SK-N-SH (cell line): ENCODE results near the gene DLGAP3. TPM values are rescaled to one million over a fixed set of nuclear protein-coding genes. Genes with fewer than 3 reads are reported as not detected.

Experiments used
- CTCF ChIA-PET: fragments of 300-600, 350-600 bp; formaldehyde crosslinking; extraction: SDS; loops from one replicate; lab custom pipeline; 2021; lab: Yijun Ruan, JAX
- POLR2A ChIA-PET: fragments of 350-600 bp; sonication (Branson Sonifier 250); formaldehyde crosslinking; extraction: SDS; loops from one replicate; lab custom pipeline; 2020; ENCODE audit warnings: antibody characterized with exemption, inconsistent platforms; lab: Yijun Ruan, JAX
- DNase-seq: peaks from one replicate; pipeline ENCODE4 v3.0.0; 2012
- H2AFZ ChIP-seq: fragments of 200-600 bp; sonication (generic); 2 replicates; pipeline ENCODE4 v1.8.1; 2016; ENCODE audit warnings: antibody characterized with exemption, mild to moderate bottlenecking, low read depth
- H3F3A ChIP-seq: fragments of 200-600 bp; sonication (generic); replicated peaks from 2 replicates; pipeline ENCODE3; 2016; ENCODE audit warnings: antibody characterized with exemption, mild to moderate bottlenecking; ENCODE audit not compliant: insufficient read depth
- H3K27ac ChIP-seq, 2 experiments: fragments of 200-500 bp in 1 of 2; fragments of 200-600 bp in 1 of 2; sonication (Bioruptor generic) in 1 of 2; sonication (generic), shearing (Covaris generic) in 1 of 2; 2 replicates each; pipeline versions ENCODE4 v1.5.1 to v1.6.1; 2014 to 2016; ENCODE audit warnings: low read depth in 2 of 2, inconsistent platforms in 1 of 2, low read length in 1 of 2, mild to moderate bottlenecking in 1 of 2, mixed read lengths in 1 of 2
- H3K27me3 ChIP-seq: fragments of 200-600 bp; sonication (generic), shearing (Covaris generic); 2 replicates; pipeline ENCODE4 v1.6.1; 2016; ENCODE audit warnings: mixed run types; ENCODE audit not compliant: insufficient read depth
- H3K36me3 ChIP-seq, 2 experiments: fragments of 200-500 bp in 1 of 2; fragments of 200-600 bp in 1 of 2; sonication (Bioruptor generic) in 1 of 2; sonication (generic) in 1 of 2; replicated peaks in 1 of 2; 2 replicates each; pipeline versions ENCODE3 to v1.5.1; 2014 to 2016; ENCODE audit warnings: low read length in 1 of 2, mild to moderate bottlenecking in 1 of 2; ENCODE audit not compliant: insufficient read depth in 2 of 2, control insufficient read depth in 1 of 2
- H3K4me1 ChIP-seq, 2 experiments: fragments of 200-500 bp in 1 of 2; fragments of 200-600 bp in 1 of 2; sonication (Bioruptor generic) in 1 of 2; sonication (generic), shearing (Covaris generic) in 1 of 2; 2 replicates each; pipeline versions ENCODE4 v1.5.1 to v1.6.1; 2014 to 2016; ENCODE audit warnings: low read depth in 1 of 2, low read length in 1 of 2, mixed run types in 1 of 2; ENCODE audit not compliant: insufficient read depth in 2 of 2, control insufficient read depth in 1 of 2
- H3K4me2 ChIP-seq: fragments of 200-600 bp; sonication (generic), shearing (Covaris generic); 2 replicates; pipeline ENCODE4 v1.6.1; 2017; ENCODE audit warnings: mixed run types
- H3K4me3 ChIP-seq, 2 experiments: fragments of 200-500 bp in 1 of 2; fragments of 200-600 bp in 1 of 2; sonication (Bioruptor generic) in 1 of 2; sonication (generic), shearing (Covaris generic) in 1 of 2; 2 replicates each; pipeline versions ENCODE4 v1.5.1 to v1.8.1; 2014 to 2016; ENCODE audit warnings: low read depth in 2 of 2, inconsistent platforms in 1 of 2, low read length in 1 of 2, mild to moderate bottlenecking in 1 of 2, mixed read lengths in 1 of 2, moderate library complexity in 1 of 2
- H3K79me2 ChIP-seq: fragments of 200-600 bp; sonication (generic); 2 replicates; pipeline ENCODE4 v1.8.1; 2017; ENCODE audit warnings: mild to moderate bottlenecking; ENCODE audit not compliant: insufficient read depth
- H3K9ac ChIP-seq: fragments of 200-600 bp; sonication (generic); 2 replicates; pipeline ENCODE4 v1.6.1; 2017; ENCODE audit warnings: mixed run types
- H3K9me2 ChIP-seq: fragments of 200-600 bp; sonication (generic); 2 replicates; pipeline ENCODE4 v1.6.1; 2017; ENCODE audit warnings: mixed run types
- H3K9me3 ChIP-seq: fragments of 200-600 bp; sonication (generic); 2 replicates; pipeline ENCODE4 v1.6.1; 2017; ENCODE audit warnings: mixed run types, mild to moderate bottlenecking, moderate library complexity
- H4K20me1 ChIP-seq: fragments of 200-600 bp; sonication (generic); 2 replicates; pipeline ENCODE4 v1.6.1; 2017; ENCODE audit warnings: mild to moderate bottlenecking, mixed run types; ENCODE audit not compliant: insufficient read depth
- CHD2 ChIP-seq: fragments of 150-350 bp; IDR thresholded peaks from 2 replicates; pipeline ENCODE4 v1.6.1; 2018; ENCODE audit warnings: low read length; ENCODE audit not compliant: partially characterized antibody
- EP300 ChIP-seq, 2 experiments: IDR thresholded peaks; 2 replicates each; pipeline versions ENCODE4 v1.4.0 to v1.6.1; 2012; ENCODE audit warnings: borderline replicate concordance in 1 of 2, low read depth in 1 of 2, low read length in 1 of 2
- FOSL2 ChIP-seq: IDR thresholded peaks from 2 replicates; pipeline ENCODE4 v1.4.0; 2012; ENCODE audit warnings: low read depth, mild to moderate bottlenecking, moderate library complexity, borderline replicate concordance
- FOXJ3 ChIP-seq: sonication (generic); formaldehyde crosslinking; IDR thresholded peaks from 2 replicates; pipeline ENCODE4 v1.5.1; 2020; ENCODE audit warnings: mild to moderate bottlenecking, missing genetic modification reagents
- GATA2 ChIP-seq: sonication (generic); formaldehyde crosslinking; IDR thresholded peaks from 2 replicates; pipeline ENCODE4 v1.5.0; 2020; ENCODE audit warnings: mild to moderate bottlenecking, missing genetic modification reagents
- JUND ChIP-seq: IDR thresholded peaks from 2 replicates; pipeline ENCODE4 v1.4.0; 2012
- MXI1 ChIP-seq: IDR thresholded peaks from 2 replicates; pipeline ENCODE4 v1.6.1; 2012; ENCODE audit warnings: mild to moderate bottlenecking, low read depth, low read length, improper control_type of control experiment
- NFIC ChIP-seq: IDR thresholded peaks from 2 replicates; pipeline ENCODE4 v1.4.0; 2012; ENCODE audit warnings: borderline replicate concordance
- NRF1 ChIP-seq: IDR thresholded peaks from 2 replicates; pipeline ENCODE4 v1.6.1; 2012; ENCODE audit warnings: low read depth, mild to moderate bottlenecking, low read length
- RAD21 ChIP-seq: IDR thresholded peaks from 2 replicates; pipeline ENCODE4 v1.6.1; 2012; ENCODE audit warnings: mild to moderate bottlenecking, low read length
- RCOR1 ChIP-seq: fragments of 150-350 bp; IDR thresholded peaks from 2 replicates; pipeline ENCODE4 v1.6.1; 2017; ENCODE audit warnings: antibody characterized with exemption, low read length
- RFX5 ChIP-seq: IDR thresholded peaks from 2 replicates; pipeline ENCODE4 v1.6.1; 2012; ENCODE audit warnings: mild to moderate bottlenecking, improper control_type of control experiment, low read length
- RXRA ChIP-seq: IDR thresholded peaks from 2 replicates; pipeline ENCODE4 v1.4.0; 2012; ENCODE audit warnings: low read depth, mild to moderate bottlenecking, borderline replicate concordance
- SIN3A ChIP-seq: IDR thresholded peaks from 2 replicates; pipeline ENCODE4 v1.6.1; 2012; ENCODE audit warnings: low read depth, mild to moderate bottlenecking, low read length, moderate library complexity, borderline replicate concordance
- TEAD4 ChIP-seq: IDR thresholded peaks from 2 replicates; pipeline ENCODE4 v1.4.0; 2012; ENCODE audit warnings: mild to moderate bottlenecking, borderline replicate concordance; ENCODE audit not compliant: insufficient read depth
- YY1 ChIP-seq: IDR thresholded peaks from 2 replicates; pipeline ENCODE4 v1.4.0; 2012; ENCODE audit warnings: low read depth, mild to moderate bottlenecking
- ZBTB33 ChIP-seq: IDR thresholded peaks from 2 replicates; pipeline ENCODE4 v1.4.0; 2012; ENCODE audit warnings: low read depth, borderline replicate concordance
- WGBS: methylation state at CpG from one replicate; pipeline ENCODE4 v1.1.6; 2017; ENCODE audit warnings: low lambda C conversion rate; 5-methylcytosine and 5-hydroxymethylcytosine counted together
- polyA plus RNA-seq, 3 experiments: library from polyadenylated mRNA; depleted of rRNA; stranded (reverse); fragments of >200 nt; gene quantifications; 2 replicates each; pipeline ENCODE4 v1.2.3, GENCODE V29; 2012

DLGAP3 gene
- polyA plus RNA-seq, 1 of the 3 experiments (the other 2 are of a cell fraction): 0.15 TPM

GRCh38 chr1:34827341-34827941, 102.0 kb downstream of the DLGAP3 start:
- Histone ChIP-seq H3K9me2 (no peaks in the 10 kb centered on the region), H3K9ac (no peak overlapping the region), H3K79me2 (no peaks in the 10 kb centered on the region), H4K20me1 (no peaks in the 10 kb centered on the region), H3K27me3 (no peaks in the 10 kb centered on the region), H3K4me3 (no peak overlapping the region), H3K4me1 (peaks cover 0 to 42% of the 10 kb centered on the region in 2 experiments; a peak in 2 of 4 replicates), H3F3A (no peaks in the 10 kb centered on the region), H3K27ac (peak overlapping the region in 1 of 2 experiments; percentile 95; a peak in 2 of 4 replicates), H3K4me2 (no peak overlapping the region), H3K36me3 (no peaks in the 10 kb centered on the region), H2AFZ (no peak overlapping the region), H3K9me3 (no peaks in the 10 kb centered on the region)
- DNase-seq: no peak
- POLR2A ChIA-PET: interaction anchor here (0.5 kb wide), 1 partner anchor 27 kb away, joined by 3 read pairs; no protein-coding TSS in a partner anchor
- 16% methylated on average over 5 of the region's 5 CpGs for WGBS
- CTCF ChIA-PET: interaction anchor here (0.8 to 6.4 kb wide), 4 partner anchors 25 to 41 kb away, joined by 4 to 52 read pairs (median 11); partner anchors contain the start of gene SMIM12
- TF ChIP-seq YY1 (no peak), NRF1 (no peak), FOSL2 (no peak), JUND (no peak), ZBTB33 (no peak), RAD21 (no peak), RXRA (no peak), RFX5 (no peak), MXI1 (no peak), TEAD4 (no peak), SIN3A (no peak)

- no peaks in the 10 kb centered on the region for H3K36me3 ChIP-seq
- no peak overlapping the region for H2AFZ ChIP-seq
- DNase-seq: peak; percentile 86
- H3K27ac ChIP-seq: peak overlapping the region in 1 of 2 experiments; percentile 95; a peak in 2 of 4 replicates
- H3K79me2 ChIP-seq: no peaks in the 10 kb centered on the region
- no peak overlapping the region; a peak in 1 of 4 replicates for H3K4me3 ChIP-seq
- H3K9me3 ChIP-seq: no peaks in the 10 kb centered on the region
- TF ChIP-seq MXI1: peak; percentile 77; the same call in 1 of the 2 replicates
- peak; percentile 73 for TF ChIP-seq CHD2
- TF ChIP-seq GATA2 (CRISPR knock-in tag): peak; percentile 95
- TF ChIP-seq FOXJ3: peak; percentile 95
- TF ChIP-seq RAD21: peak; percentile 3; the same call in 1 of the 2 replicates
- no peak for TF ChIP-seq JUND
- no peak for TF ChIP-seq YY1
- TF ChIP-seq NFIC: no peak
- peak; percentile 86 for TF ChIP-seq RCOR1
- TF ChIP-seq EP300 (IDR thresholded peaks at IDR 0.05; ENCODE audit: borderline replicate concordance in 1 of 2, low read depth in 1 of 2, low read length in 1 of 2): peak in 1 of 2 experiments; percentile 84; a peak in 2 of 4 replicates
- H3F3A ChIP-seq: no peaks in the 10 kb centered on the region
- no peaks in the 10 kb centered on the region for H3K27me3 ChIP-seq
- ChIA-PET CTCF (interaction anchor here (1.1 to 6.4 kb wide), 3 partner anchors 27 to 39 kb away, joined by 3 to 52 read pairs (median 17); no protein-coding TSS in a partner anchor), POLR2A (no interaction called here)
- H3K9ac ChIP-seq: no peak overlapping the region
- H4K20me1 ChIP-seq: no peaks in the 10 kb centered on the region
- H3K9me2 ChIP-seq: no peaks in the 10 kb centered on the region
- no peak overlapping the region for H3K4me2 ChIP-seq
- 58% methylated on average over 4 of the region's 11 CpGs for WGBS
- H3K4me1 ChIP-seq: peaks cover 0 to 33% of the 10 kb centered on the region in 2 experiments; a peak in 2 of 4 replicates
Observed at GRCh38 chr1:34825455-34826091, 103.9 kb downstream of the DLGAP3 start.
